HepG2 (cell line): ENCODE data around the gene TRPC1. TPM values are rescaled to one million over a fixed set of nuclear protein-coding genes. Genes with fewer than 3 reads are reported as not detected.

Source experiments
- ARNTL ChIP-seq: sonication (generic); formaldehyde crosslinking; IDR thresholded peaks from 2 replicates; pipeline ENCODE4 v1.4.0; 2020; ENCODE audit warnings: mild to moderate bottlenecking, missing genetic modification reagents
- CEBPG ChIP-seq: IDR thresholded peaks from 2 replicates; pipeline ENCODE4 v1.6.1; 2016
- CREB1 ChIP-seq, 2 experiments: fragments of 450-650 bp in 1 of 2; IDR thresholded peaks; 2 replicates each; pipeline ENCODE4 v1.6.1; 2016 to 2017; ENCODE audit warnings: control low read depth in 1 of 2, mild to moderate bottlenecking in 1 of 2, missing compliant biosample characterization in 1 of 2, missing genetic modification characterization in 1 of 2
- ETV5 ChIP-seq: IDR thresholded peaks from 2 replicates; pipeline ENCODE4 v1.6.1; 2018; ENCODE audit warnings: missing biosample characterization, missing genetic modification reagents, inconsistent platforms, borderline replicate concordance
- FOSL2 ChIP-seq: sonication (generic); formaldehyde crosslinking; IDR thresholded peaks from 2 replicates; pipeline ENCODE4 v1.4.0; 2020; ENCODE audit warnings: missing genetic modification reagents
- HHEX ChIP-seq: IDR thresholded peaks from 2 replicates; pipeline ENCODE4 v1.6.1; 2016; ENCODE audit warnings: control low read depth
- HMG20A ChIP-seq: IDR thresholded peaks from 2 replicates; pipeline ENCODE4 v1.6.1; 2016; ENCODE audit warnings: borderline replicate concordance
- IRF2 ChIP-seq: IDR thresholded peaks from 2 replicates; pipeline ENCODE4 v1.6.1; 2018; ENCODE audit warnings: missing genetic modification reagents, missing compliant biosample characterization
- REPIN1 ChIP-seq: sonication (generic); formaldehyde crosslinking; IDR thresholded peaks from 2 replicates; pipeline ENCODE4 v1.8.0; 2022; ENCODE audit warnings: missing genetic modification reagents, low read depth, mild to moderate bottlenecking, borderline replicate concordance
- SKI ChIP-seq: fragments of 450-650 bp; IDR thresholded peaks from one replicate; pipeline ENCODE4 v1.6.1; 2018; ENCODE audit warnings: mild to moderate bottlenecking; ENCODE audit not compliant: partially characterized antibody
- TCF7 ChIP-seq: sonication (generic); IDR thresholded peaks from 2 replicates; pipeline ENCODE4 v1.6.1; 2016; ENCODE audit warnings: antibody characterized with exemption, low read depth
- ZEB1 ChIP-seq: IDR thresholded peaks from 2 replicates; pipeline ENCODE4 v1.6.1; 2012; ENCODE audit warnings: mild to moderate bottlenecking, low read depth, inconsistent platforms; ENCODE audit not compliant: insufficient replicate concordance
- ZFX ChIP-seq: sonication (generic); formaldehyde crosslinking; IDR thresholded peaks from 2 replicates; pipeline ENCODE4 v1.4.0; 2020; ENCODE audit warnings: mild to moderate bottlenecking, low read depth, missing genetic modification reagents, moderate library complexity
- ZNF263 ChIP-seq: sonication (generic); formaldehyde crosslinking; IDR thresholded peaks from 2 replicates; pipeline ENCODE4 v1.4.0; 2020; ENCODE audit warnings: missing genetic modification reagents
- ZNF530 ChIP-seq: sonication (generic); formaldehyde crosslinking; IDR thresholded peaks from 2 replicates; pipeline ENCODE4 v1.5.0; 2020; ENCODE audit warnings: low read depth, mild to moderate bottlenecking, missing genetic modification reagents
- ZNF670 ChIP-seq: sonication (generic); formaldehyde crosslinking; IDR thresholded peaks from 2 replicates; pipeline ENCODE4 v1.8.0; 2022; ENCODE audit warnings: mild to moderate bottlenecking, missing genetic modification reagents, borderline replicate concordance
- polyA plus RNA-seq, 8 experiments: library from polyadenylated mRNA; depleted of rRNA in 3 of 8; stranded (reverse) in 7 of 8; unstranded in 1 of 8; fragments of >200 nt; fragmentation: Illumina TruSeq in 4 of 8; extraction: Trizol in 4 of 8; gene quantifications; 2 replicates each; pipeline versions ENCODE4 v1.2.1 to v1.2.3, GENCODE V29; 2011 to 2016; ENCODE audit warnings: low read depth in 4 of 8, missing spikeins in 1 of 8, mixed read lengths in 1 of 8; ENCODE audit not compliant: insufficient read depth in 1 of 8
- total RNA-seq, 5 experiments: library from RNA; depleted of rRNA; stranded (reverse); fragments of >200 nt; fragmentation: Illumina TruSeq; extraction: Trizol; gene quantifications; 2 replicates each; pipeline ENCODE4 v1.2.3, GENCODE V29; 2016; ENCODE audit warnings: low read depth in 1 of 5
- TF ChIP-seq, protein P1 (sequence below): sonication (generic); formaldehyde crosslinking; IDR thresholded peaks from 2 replicates; pipeline ENCODE4 v1.5.1; 2020; ENCODE audit warnings: mild to moderate bottlenecking, missing genetic modification reagents
- TF ChIP-seq, protein P2 (sequence below): sonication (generic); formaldehyde crosslinking; IDR thresholded peaks from 2 replicates; pipeline ENCODE4 v1.5.1; 2020; ENCODE audit warnings: missing genetic modification reagents, mild to moderate bottlenecking, borderline replicate concordance
- TF ChIP-seq, protein P3 (sequence below): sonication (generic); formaldehyde crosslinking; IDR thresholded peaks from 2 replicates; pipeline ENCODE4 v1.4.0; 2020; ENCODE audit warnings: mild to moderate bottlenecking, missing genetic modification reagents

The TRPC1 gene
- total and polyA plus RNA-seq, 2 of the 13 experiments (the other 11 are each of a cell fraction or from before 2014, with no cell fraction given): 10.8 to 13.1 TPM

DNA sequence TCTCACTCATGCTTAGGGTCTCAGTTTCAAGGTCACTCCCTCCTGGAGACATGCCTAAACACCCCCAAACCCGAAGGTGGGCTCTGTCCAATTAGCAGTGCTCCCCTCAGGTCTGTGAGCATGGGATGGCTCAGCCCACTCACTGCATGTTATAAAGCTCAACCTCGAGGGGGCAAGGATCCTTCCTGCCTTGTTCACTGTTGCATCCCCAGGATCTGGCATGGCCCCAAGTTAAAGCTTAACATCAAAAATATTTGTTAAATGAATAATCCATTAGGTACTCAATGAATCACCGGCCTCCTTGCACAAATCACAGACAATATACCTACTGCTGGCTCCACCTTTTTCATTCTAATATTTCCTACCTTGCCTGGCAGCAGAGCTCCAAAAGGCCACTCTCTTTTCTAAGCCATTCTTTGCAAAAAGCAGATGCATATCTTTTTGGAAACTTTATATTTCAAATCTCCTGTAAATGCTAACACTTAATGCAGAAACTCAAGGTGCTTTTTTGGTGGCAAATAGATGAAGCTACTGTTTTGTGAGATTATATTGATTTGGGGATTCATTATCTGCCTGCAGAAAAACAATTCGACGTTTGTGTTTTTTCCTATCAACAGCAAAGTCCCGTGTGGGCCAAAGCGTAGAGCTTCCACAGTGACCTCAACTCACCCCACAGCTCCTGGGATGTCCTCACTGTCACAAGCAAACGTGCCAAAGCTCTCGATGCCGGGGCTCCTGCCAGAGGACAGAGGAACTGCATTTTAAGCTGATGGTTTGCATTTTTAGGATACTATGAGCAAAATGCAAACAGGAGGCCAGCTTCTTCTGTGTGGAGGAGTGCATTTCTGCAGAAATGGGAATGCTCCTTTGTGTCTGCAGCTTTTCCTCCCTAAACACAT, 129.7 kb downstream of the TRPC1 start (continued):
- peak; percentile 82 for TF ChIP-seq ZNF263 (CRISPR knock-in tag)
- peak; percentile 47; the same call in 1 of the 2 replicates for TF ChIP-seq ETV5
- TF ChIP-seq ZFX (CRISPR knock-in tag): 0 out of 2 replicates have a peak, but pooled peaks have one; percentile 9
- no peak for TF ChIP-seq ZNF530 (CRISPR knock-in tag)
- 0 out of 2 replicates have a peak, but pooled peaks have one; percentile 37 for TF ChIP-seq TCF7
- no peak for TF ChIP-seq SKI
- peak; percentile 40 for TF ChIP-seq ZEB1
- peak; percentile 18; the same call in 1 of the 2 replicates for TF ChIP-seq HMG20A (CRISPR knock-in tag)
- 0 out of 2 replicates have a peak, but pooled peaks have one; percentile 45 for TF ChIP-seq REPIN1 (CRISPR knock-in tag)
- peak; percentile 24; the same call in 1 of the 2 replicates for TF ChIP-seq HHEX
- TF ChIP-seq ZNF670 (CRISPR knock-in tag): no peak
- 0 out of 2 replicates have a peak, but pooled peaks have one; percentile 19 for TF ChIP-seq CEBPG (CRISPR knock-in tag)
- TF ChIP-seq CREB1 (IDR thresholded peaks at IDR 0.05): no peak
- TF ChIP-seq CREB1 (CRISPR knock-in tag; IDR thresholded peaks at IDR 0.05): peak; percentile 38; the same call in 1 of the 2 replicates
- TF ChIP-seq ARNTL: 0 out of 2 replicates have a peak, but pooled peaks have one; percentile 63
- TF ChIP-seq, protein P1, sequence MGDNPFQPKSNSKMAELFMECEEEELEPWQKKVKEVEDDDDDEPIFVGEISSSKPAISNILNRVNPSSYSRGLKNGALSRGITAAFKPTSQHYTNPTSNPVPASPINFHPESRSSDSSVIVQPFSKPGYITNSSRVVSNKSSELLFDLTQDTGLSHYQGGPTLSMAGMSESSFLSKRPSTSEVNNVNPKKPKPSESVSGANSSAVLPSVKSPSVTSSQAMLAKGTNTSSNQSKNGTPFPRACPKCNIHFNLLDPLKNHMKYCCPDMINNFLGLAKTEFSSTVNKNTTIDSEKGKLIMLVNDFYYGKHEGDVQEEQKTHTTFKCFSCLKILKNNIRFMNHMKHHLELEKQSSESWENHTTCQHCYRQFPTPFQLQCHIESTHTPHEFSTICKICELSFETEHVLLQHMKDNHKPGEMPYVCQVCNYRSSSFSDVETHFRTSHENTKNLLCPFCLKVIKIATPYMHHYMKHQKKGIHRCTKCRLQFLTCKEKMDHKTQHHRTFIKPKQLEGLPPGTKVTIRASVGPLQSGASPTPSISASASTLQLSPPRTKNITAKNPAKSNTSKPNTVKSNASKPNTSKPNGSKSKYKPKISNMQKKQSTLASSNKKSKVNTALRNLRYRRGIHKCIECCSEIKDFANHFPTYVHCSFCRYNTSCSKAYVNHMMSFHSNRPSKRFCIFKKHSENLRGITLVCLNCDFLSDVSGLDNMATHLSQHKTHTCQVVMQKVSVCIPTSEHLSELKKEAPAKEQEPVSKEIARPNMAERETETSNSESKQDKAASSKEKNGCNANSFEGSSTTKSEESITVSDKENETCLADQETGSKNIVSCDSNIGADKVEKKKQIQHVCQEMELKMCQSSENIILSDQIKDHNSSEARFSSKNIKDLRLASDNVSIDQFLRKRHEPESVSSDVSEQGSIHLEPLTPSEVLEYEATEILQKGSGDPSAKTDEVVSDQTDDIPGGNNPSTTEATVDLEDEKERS (CRISPR knock-in tag): peak; percentile 57; the same call in 1 of the 2 replicates
- TF ChIP-seq IRF2 (CRISPR knock-in tag): 0 out of 2 replicates have a peak, but pooled peaks have one; percentile 9
- TF ChIP-seq, protein P2, sequence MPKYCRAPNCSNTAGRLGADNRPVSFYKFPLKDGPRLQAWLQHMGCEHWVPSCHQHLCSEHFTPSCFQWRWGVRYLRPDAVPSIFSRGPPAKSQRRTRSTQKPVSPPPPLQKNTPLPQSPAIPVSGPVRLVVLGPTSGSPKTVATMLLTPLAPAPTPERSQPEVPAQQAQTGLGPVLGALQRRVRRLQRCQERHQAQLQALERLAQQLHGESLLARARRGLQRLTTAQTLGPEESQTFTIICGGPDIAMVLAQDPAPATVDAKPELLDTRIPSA (CRISPR knock-in tag): 0 out of 2 replicates have a peak, but pooled peaks have one; percentile 40
- TF ChIP-seq FOSL2 (CRISPR knock-in tag): peak; percentile 84
- TF ChIP-seq, protein P3, sequence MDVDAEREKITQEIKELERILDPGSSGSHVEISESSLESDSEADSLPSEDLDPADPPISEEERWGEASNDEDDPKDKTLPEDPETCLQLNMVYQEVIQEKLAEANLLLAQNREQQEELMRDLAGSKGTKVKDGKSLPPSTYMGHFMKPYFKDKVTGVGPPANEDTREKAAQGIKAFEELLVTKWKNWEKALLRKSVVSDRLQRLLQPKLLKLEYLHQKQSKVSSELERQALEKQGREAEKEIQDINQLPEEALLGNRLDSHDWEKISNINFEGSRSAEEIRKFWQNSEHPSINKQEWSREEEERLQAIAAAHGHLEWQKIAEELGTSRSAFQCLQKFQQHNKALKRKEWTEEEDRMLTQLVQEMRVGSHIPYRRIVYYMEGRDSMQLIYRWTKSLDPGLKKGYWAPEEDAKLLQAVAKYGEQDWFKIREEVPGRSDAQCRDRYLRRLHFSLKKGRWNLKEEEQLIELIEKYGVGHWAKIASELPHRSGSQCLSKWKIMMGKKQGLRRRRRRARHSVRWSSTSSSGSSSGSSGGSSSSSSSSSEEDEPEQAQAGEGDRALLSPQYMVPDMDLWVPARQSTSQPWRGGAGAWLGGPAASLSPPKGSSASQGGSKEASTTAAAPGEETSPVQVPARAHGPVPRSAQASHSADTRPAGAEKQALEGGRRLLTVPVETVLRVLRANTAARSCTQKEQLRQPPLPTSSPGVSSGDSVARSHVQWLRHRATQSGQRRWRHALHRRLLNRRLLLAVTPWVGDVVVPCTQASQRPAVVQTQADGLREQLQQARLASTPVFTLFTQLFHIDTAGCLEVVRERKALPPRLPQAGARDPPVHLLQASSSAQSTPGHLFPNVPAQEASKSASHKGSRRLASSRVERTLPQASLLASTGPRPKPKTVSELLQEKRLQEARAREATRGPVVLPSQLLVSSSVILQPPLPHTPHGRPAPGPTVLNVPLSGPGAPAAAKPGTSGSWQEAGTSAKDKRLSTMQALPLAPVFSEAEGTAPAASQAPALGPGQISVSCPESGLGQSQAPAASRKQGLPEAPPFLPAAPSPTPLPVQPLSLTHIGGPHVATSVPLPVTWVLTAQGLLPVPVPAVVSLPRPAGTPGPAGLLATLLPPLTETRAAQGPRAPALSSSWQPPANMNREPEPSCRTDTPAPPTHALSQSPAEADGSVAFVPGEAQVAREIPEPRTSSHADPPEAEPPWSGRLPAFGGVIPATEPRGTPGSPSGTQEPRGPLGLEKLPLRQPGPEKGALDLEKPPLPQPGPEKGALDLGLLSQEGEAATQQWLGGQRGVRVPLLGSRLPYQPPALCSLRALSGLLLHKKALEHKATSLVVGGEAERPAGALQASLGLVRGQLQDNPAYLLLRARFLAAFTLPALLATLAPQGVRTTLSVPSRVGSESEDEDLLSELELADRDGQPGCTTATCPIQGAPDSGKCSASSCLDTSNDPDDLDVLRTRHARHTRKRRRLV: no peak
